DLD1 (cell line): ENCODE measurements around the gene CD19.
"Not testable (repeated sequence)": the region's sequence is repeated elsewhere in the genome, so short reads cannot be mapped to it uniquely, and the experiment has no call there.

Experiments
- in situ Hi-C: cut with HindIII; loops from 2 replicates; pipeline ENCODE4 v1.10.0; 2017; ENCODE audit warnings: low sequenced_read_pairs

CD19 gene

DNA sequence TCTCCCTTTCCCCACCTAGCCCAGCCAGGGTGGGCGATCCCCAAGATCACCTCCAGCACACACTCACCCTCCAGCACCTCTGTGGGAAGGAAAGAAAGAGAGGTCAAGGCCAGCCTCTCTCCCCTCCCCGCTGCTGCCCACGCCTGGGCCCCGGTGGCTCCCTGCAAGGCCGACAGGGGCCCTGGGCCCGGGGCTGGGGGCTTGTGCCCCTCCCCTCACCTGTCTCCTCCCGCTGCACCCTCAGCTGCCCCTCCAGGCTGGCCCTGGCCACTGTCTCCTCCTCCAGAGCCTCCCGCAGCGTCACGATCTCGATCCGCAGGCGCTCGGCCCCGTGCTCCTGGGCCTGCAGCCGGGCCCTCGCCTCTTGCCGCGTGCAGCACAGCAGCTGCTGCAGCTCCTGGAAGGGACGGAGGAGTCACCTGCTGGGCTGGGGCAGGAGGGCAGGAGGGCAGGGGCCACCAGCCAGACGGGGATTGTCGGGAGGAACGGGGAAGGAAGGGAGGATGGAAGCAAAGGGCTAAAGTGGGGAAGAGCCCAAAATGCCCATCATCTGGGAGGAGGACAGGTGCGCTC lies 25.9 kb upstream of the CD19 start:
- in situ Hi-C loops = no loop called here

DNA sequence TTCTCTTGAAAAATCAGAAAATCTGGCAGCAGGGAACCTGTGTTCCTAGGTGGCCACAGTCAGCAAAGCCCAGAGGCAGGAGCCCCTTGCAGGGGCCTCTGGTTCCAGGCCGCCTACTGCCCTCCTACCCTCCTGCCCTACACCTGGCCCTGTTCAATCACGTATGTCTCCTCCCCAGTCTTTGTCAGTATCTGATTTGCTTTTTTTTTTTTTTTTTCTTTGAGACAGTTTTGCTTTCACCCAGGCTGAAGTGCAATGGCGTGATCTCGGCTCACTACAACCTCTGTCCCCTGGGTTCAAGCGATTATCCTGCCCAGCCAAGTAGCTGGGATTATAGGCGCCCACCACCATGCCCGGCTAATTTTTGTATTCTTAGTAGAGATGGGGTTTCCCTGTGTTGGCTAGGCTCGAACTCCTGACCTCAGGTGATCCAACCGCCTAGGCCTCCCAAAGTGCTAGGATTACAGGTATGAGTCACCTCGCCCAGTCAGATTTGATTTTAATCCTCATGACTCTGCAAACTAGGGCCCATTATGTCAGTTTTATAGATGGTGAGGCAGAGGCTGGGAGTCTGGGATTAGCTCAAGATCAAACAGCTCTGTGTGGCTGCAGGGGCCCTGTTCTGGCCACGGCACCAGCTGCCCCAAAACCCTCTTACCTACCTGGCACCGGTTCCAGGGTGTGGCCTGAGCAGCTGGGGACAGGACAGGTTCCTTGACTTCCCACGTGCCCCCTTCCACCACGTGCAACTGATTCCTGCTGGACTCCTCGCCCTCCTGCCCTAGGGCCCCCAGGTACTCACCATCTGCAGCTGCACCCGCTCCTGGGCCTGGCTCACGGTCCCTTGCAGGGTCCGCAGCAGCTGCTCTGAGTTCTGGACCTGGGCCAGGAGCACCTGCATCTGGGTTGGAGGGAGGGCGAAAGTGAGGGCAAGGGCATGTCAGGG lies 21.4 kb upstream of the CD19 start:
- in situ Hi-C loops = no loop called here

- in situ Hi-C loops = no loop called here
Measured at GRCh38 chr16:28912558-28912957, 19.2 kb upstream of the CD19 start.

DNA sequence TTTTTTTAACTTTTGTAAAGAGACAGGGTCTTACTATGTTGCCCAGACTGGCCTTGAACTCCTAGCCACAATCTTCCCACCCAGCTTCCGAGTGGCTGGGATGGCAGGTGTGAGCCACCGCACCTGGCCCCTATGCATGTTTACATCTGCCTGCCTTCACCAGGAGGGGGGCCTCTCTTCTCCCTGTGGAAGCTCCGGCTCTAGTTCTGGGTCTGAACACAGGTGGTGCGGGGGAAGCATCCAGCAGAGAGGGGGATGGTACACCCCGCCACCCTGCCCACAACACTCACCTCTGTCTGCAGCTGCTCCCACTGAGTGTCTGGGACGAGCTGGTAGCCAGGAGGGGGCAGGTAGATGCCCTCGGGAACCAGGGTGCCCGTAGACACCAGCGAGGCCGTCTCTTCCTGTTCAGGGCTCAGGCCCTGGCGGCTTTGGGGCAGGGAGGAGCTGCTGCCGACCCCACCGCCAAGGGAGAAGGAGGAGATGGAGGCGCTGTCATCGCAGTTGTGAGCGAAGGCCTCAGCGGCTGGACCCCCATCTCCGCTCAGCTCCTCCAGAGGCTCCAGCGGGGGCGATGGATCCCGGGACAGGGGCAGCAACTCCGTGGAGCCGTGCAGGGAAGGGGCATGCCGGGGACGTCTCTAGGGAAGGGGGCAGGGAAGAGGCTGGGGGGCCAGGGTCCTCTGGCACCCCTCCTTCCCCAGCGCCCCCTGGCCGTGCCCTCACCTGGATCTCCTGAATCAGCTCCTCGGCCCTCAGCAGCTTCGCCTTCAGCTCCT lies 17.6 kb upstream of the CD19 start:
- in situ Hi-C loops = no loop called here

DNA sequence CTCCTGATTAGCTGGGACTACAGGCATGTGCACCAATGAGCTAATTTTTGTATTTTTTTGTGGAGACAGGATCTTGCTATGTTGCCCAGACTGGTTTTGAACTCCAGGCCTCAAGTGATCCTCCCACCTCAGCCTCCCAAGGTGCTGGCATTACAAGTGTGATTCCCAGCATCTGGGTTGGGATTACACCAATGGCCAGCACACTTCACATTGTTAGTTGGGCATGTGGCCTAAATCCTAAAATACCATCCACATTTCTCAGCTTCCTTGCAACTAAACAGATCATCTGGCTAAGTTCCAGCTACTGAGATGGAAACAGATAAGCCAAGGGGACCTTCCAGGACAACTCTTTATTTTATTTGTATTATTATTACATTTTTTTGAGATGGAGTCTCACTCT lies 16.6 kb upstream of the CD19 start:
- in situ Hi-C loops = no loop called here

GRCh38 chr16:28917095-28917494 lies 14.7 kb upstream of the CD19 start:
- in situ Hi-C loops = no loop called here

DNA sequence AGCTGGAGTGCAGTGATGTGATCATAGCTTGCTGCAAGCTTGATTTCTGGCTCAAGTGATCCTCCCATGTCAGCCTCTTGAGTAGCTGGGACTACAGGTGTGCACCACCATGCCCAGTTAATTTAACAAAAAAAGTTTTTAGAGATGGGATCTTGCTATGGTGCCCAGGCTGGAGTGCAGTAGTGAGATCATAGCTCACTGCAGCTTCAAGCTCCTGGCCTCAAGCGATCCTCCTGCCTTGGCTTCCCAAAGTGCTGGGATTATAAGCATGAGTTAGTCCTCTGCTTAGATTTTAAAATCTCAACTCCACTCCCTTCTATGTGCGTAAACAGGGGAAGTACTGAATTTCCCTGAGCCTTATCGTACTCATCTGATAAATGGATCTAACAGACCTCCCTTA lies 13.1 kb upstream of the CD19 start:
- in situ Hi-C loops = no loop called here

DNA sequence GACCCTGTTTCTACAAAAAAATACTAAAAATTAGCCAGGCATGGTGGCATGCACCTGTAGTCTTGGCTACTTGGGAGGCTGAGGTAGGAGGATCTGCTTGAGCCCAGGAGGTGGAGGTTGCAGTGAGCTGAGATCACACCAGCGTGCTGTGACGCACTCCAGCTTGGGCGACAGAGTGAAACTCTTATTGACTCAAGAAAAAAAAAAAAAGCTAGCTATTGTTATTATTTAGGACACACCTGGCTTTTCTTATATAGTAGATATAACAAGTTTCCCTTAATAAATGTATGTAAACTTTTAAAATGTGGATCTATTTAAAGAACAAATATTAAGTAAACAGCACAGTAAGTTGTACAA lies 8.6 kb upstream of the CD19 start:
- in situ Hi-C loops = no loop called here

- in situ Hi-C loops = no loop called here
Measured at GRCh38 chr16:28923652-28924398, 7.9 kb upstream of the CD19 start.

- in situ Hi-C loops = no loop called here
Measured at GRCh38 chr16:28924399-28924761, 7.4 kb upstream of the CD19 start.

DNA sequence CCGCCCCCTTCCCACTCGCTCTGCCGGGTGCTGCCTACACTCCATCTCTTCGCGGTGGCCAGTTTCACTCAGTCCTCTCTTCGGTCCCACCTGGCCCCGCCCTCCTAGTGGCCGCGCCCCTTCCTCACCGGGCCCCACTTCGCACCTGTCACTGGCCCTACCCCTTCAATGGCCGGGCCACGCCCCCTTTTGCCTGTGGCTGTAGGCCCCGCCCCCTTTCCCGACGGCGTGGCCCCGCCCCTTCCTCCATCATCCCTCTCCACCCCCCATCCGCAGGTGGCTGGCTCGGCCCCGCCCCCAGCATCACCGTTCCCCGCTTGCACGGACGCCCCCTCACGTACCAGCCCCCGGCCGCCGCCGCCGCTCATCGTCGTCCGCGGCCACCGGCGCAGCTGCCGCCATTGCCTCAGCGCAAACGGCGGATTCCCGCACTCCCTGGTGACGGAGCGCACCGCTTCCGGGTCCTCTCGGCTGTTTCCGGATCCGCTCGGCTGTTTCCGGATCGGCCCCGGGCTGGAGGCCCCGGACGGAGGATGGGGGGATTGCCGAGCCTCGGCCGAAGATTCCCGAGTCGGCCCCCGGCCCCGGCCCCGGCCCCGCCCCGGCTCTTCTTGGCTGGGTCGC lies 6.9 kb upstream of the CD19 start, which contains the start of gene RABEP2:
TSS of gene RABEP2 (minus strand) at position 477 of the 624 bp plus-strand sequence. CDS start at position 402, 75 bp downstream.
- in situ Hi-C loops = no loop called here

DNA sequence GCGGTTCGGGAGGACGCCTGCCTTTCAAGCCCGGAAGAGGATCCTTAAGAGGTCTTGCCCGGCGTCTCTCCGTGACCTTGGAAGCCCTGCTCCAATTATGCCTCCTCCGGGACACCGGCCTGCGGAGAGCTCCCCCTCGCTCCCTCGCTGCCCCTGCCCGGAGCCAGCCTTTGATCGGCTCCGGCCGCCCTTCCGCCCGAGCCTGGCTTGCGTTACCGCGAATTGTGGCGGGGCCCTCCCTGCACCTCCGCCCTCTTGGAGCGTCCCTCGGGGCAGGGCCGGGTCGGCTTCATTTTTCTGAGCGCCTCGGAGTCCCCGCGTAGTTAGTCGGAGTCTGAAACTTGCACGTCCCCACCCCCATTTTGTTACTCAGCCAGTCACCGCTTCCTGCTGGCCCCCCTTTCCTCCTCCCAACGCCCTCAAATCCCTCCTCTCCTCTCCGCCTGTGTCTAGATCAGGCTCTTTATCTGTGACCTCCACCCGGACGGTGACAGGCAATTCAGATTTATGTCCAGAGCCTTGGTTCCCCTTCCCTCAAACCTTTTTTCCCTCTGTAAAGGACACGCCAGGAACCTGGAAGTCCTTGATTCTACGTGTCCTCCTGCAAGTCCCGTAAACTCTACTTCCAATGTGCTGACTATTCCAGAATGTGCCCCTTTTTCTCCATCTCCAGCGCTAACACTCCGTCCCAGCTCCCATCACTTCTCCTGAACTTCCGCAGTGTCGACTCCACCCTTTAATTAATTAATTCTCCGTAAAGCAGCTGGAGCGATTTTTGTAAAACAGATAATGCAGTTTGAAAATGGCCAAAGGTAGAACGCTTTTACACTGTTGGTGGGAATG lies 6.2 kb upstream of the CD19 start:
- in situ Hi-C loops = no loop called here

- in situ Hi-C loops = not testable (repeated sequence)
Measured at GRCh38 chr16:28926284-28926683, 5.5 kb upstream of the CD19 start.

GRCh38 chr16:28927815-28928214 lies 4.0 kb upstream of the CD19 start:
- in situ Hi-C loops = no loop called here

DNA sequence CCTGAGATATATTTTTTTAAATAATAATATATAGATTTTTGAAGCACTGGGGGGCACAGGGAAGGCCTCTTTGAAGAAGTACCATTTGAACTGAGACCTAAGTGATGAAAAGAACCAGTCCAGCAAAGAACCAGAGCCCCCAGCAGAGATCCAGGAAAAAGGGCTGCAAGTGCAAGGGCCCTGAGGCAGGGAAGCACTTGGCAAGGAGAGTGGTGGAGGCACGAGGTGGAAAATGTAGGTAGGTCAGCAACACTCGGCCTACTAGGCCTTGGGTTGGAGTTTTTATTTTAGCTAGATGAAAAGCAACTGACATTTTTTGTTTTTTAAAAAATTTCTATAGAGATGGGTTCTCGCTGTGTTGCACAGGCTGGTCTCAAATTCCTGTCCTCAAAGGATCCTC lies 1.6 kb upstream of the CD19 start:
- in situ Hi-C loops = no loop called here

DNA sequence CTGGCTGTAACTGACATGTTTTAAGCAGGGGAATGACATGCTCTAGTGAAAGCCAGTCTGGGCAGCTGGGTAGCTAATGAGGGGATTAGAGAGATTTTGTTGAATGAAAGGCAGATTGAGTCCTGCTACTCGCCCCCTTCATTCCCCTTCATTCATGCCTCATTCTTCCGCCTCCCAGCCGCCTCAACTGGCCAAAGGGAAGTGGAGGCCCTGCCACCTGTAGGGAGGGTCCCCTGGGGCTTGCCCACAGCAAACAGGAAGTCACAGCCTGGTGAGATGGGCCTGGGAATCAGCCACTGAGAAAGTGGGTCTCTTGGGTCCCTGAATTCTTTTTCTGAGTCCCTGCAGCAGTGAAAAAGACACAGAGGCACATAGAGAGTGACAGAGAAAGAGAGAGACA lies 1.1 kb upstream of the CD19 start:
- in situ Hi-C loops = no loop called here

DNA sequence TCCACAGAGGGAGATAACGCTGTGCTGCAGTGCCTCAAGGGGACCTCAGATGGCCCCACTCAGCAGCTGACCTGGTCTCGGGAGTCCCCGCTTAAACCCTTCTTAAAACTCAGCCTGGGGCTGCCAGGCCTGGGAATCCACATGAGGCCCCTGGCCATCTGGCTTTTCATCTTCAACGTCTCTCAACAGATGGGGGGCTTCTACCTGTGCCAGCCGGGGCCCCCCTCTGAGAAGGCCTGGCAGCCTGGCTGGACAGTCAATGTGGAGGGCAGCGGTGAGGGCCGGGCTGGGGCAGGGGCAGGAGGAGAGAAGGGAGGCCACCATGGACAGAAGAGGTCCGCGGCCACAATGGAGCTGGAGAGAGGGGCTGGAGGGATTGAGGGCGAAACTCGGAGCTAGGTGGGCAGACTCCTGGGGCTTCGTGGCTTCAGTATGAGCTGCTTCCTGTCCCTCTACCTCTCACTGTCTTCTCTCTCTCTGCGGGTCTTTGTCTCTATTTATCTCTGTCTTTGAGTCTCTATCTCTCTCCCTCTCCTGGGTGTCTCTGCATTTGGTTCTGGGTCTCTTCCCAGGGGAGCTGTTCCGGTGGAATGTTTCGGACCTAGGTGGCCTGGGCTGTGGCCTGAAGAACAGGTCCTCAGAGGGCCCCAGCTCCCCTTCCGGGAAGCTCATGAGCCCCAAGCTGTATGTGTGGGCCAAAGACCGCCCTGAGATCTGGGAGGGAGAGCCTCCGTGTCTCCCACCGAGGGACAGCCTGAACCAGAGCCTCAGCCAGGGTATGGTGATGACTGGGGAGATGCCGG lies 769 bp downstream of the CD19 start:
- in situ Hi-C loops = no loop called here

- in situ Hi-C loops = no loop called here
Measured at GRCh38 chr16:28933171-28933570, 1.4 kb downstream of the CD19 start.

DNA sequence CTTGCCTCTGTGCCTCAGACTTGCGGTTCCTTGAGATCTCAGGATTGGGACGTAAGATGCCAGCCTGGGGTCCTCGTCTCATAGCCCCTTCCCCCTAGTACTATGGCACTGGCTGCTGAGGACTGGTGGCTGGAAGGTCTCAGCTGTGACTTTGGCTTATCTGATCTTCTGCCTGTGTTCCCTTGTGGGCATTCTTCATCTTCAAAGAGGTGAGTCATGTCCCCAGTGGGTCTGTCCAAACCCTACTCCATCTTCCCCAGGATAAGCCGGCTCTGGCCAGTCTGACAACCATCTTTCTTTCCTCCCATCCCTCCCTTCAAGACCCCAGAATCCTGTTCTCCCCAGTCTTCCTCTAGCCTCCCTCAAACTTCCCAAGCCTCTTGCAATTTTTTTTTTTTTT lies 3.6 kb downstream of the CD19 start:
- in situ Hi-C loops = no loop called here
